Cortex of kidney (tissue), 1 donor: ENCODE measurements around the gene PRKG2.

Experiments
- DNase-seq: peaks from one replicate; lab custom pipeline; 2025; lab: John Stamatoyannopoulos, UW

Gene PRKG2

GRCh38 chr4:81217779-81218178 lies 2.8 kb upstream of the PRKG2 start:
- no peak for DNase-seq

GRCh38 chr4:81215931-81216330 lies 909 bp upstream of the PRKG2 start:
- DNase-seq, result no peak

- DNase-seq, result no peak
Observed at GRCh38 chr4:81214144-81214880, 710 bp downstream of the PRKG2 start.

- DNase-seq, result no peak
Observed at GRCh38 chr4:81213671-81214070, 1.4 kb downstream of the PRKG2 start.

- no peak for DNase-seq
Observed at GRCh38 chr4:81211956-81212355, 3.1 kb downstream of the PRKG2 start.

GRCh38 chr4:81207828-81208227 lies 7.2 kb downstream of the PRKG2 start:
- DNase-seq, result no peak

GRCh38 chr4:81205302-81205701 lies 9.7 kb downstream of the PRKG2 start:
- no peak for DNase-seq

- DNase-seq, result no peak
Observed at GRCh38 chr4:81204571-81204970, 10.5 kb downstream of the PRKG2 start.

- DNase-seq, result no peak
Observed at GRCh38 chr4:81199831-81200230, 15.2 kb downstream of the PRKG2 start.

GRCh38 chr4:81198609-81199008 lies 16.4 kb downstream of the PRKG2 start:
- DNase-seq, result no peak

- DNase-seq, result no peak
Observed at GRCh38 chr4:81197864-81198524, 17.0 kb downstream of the PRKG2 start.

GRCh38 chr4:81196126-81196650 lies 18.8 kb downstream of the PRKG2 start:
- no peak for DNase-seq

GRCh38 chr4:81195475-81195874 lies 19.5 kb downstream of the PRKG2 start:
- DNase-seq, result no peak

GRCh38 chr4:81194286-81194685 lies 20.7 kb downstream of the PRKG2 start:
- no peak for DNase-seq

GRCh38 chr4:81180916-81181315 lies 34.1 kb downstream of the PRKG2 start:
- no peak for DNase-seq

- no peak for DNase-seq
Observed at GRCh38 chr4:81179326-81179725, 35.7 kb downstream of the PRKG2 start.

GRCh38 chr4:81173213-81173612 lies 41.8 kb downstream of the PRKG2 start:
- DNase-seq, result no peak

- DNase-seq, result no peak
Observed at GRCh38 chr4:81166458-81167160, 48.4 kb downstream of the PRKG2 start.

GRCh38 chr4:81165861-81166430 lies 49.1 kb downstream of the PRKG2 start:
- no peak for DNase-seq

- no peak for DNase-seq
Observed at GRCh38 chr4:81164623-81165416, 50.2 kb downstream of the PRKG2 start.

- DNase-seq, result no peak
Observed at GRCh38 chr4:81164126-81164525, 50.9 kb downstream of the PRKG2 start.
